HFF-Myc (cell line): ENCODE data around the gene DNAH7.

Experiments
- DNase-seq: peaks from one replicate; pipeline ENCODE4 v3.0.0-alpha.2; 2011; ENCODE audit warnings: low read depth; ENCODE audit errors: extremely low read depth
- H3K4me3 ChIP-seq: replicated peaks from 2 replicates; pipeline ENCODE4 v1.5.1; 2011; ENCODE audit warnings: low read depth, mild to moderate bottlenecking, control low read depth, low read length
- CTCF ChIP-seq: IDR thresholded peaks from 2 replicates; pipeline ENCODE4 v1.5.1; 2012; ENCODE audit warnings: mild to moderate bottlenecking, low read depth, low read length, control low read depth; ENCODE audit errors: missing control alignments

DNAH7 gene

GRCh38 chr2:195820867-195821565 is 247.6 kb downstream of the DNAH7 start:
- H3K4me3 ChIP-seq = no peak overlapping the region
- DNase-seq = no peak
- TF ChIP-seq CTCF = no peak

DNA sequence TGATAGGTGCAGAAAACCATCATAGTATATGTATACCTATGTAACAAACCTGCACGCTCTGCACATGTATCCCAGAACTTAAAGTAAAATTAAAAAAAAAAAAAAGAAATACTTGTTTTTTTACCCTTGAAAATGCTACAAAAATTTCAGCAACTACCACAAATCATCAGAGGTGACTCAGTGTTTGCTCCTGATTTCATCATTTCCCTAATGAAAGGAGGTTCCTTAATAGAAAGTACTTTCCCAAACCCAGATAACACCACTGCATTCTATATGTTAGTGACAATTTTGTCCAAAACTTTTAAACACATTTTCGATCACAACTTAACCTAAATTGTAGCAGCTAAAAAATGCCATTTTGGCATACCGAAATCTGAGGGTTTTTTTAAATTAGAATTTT is 248.3 kb downstream of the DNAH7 start:
- H3K4me3 ChIP-seq = no peak overlapping the region
- no peak for TF ChIP-seq CTCF
- no peak for DNase-seq

DNA sequence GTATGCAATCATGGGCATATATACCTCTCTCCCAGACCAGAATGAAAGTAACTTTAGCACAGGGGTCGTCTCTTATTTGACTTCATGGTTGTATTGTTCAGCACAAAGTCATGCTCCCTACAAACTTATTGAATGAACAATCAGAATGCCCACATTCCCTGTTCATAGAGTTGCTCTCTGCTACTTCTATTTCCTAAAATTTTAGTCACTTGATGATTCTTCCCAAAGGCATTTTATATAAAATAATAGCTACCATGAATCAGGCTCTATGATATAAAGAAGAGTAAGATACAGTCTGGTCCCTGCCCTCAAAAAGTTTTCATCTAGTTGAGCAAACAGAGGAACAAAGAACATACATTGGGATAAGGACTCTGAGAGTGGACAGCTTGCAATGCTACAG is 249.4 kb downstream of the DNAH7 start:
- TF ChIP-seq CTCF = no peak
- no peak overlapping the region for H3K4me3 ChIP-seq
- DNase-seq = no peak

GRCh38 chr2:195818526-195818925 is 250.1 kb downstream of the DNAH7 start:
- peak; percentile 7 for DNase-seq
- no peak for TF ChIP-seq CTCF

GRCh38 chr2:195818106-195818505 is 250.5 kb downstream of the DNAH7 start:
- H3K4me3 ChIP-seq = no peak overlapping the region
- DNase-seq = no peak
- no peak for TF ChIP-seq CTCF

More at GRCh38 chr2:195818526-195818925, 250.1 kb downstream of the DNAH7 start:
- H3K4me3 ChIP-seq = no peak overlapping the region

- H3K4me3 ChIP-seq = no peak overlapping the region
- TF ChIP-seq CTCF = no peak
- no peak for DNase-seq
Observed at GRCh38 chr2:195815083-195815482, 253.6 kb downstream of the DNAH7 start.

- DNase-seq = no peak
- TF ChIP-seq CTCF = no peak
- no peak overlapping the region for H3K4me3 ChIP-seq
Observed at GRCh38 chr2:195813421-195813820, 255.2 kb downstream of the DNAH7 start.
